ENCODE results near the gene APOLD1. TPM values are rescaled to one million over a fixed set of nuclear protein-coding genes. Genes with fewer than 3 reads are reported as not detected.

The APOLD1 gene
- total RNA-seq, 2 donors from 2014 or later: 1.8 to 3.2 TPM

- peak overlapping the region; percentile 55 for H3K9ac ChIP-seq (ENCODE audit: extremely low read depth, low read length, poor library complexity, severe bottlenecking)
- WGBS, 2 experiments (ENCODE audit: insufficient coverage in 1 of 2, insufficient read length in 1 of 2): 57 to 64% methylated on average over 2 to 5 of the region's 5 CpGs
- Mint-ChIP-seq H3K36me3 (ENCODE audit: low read depth) (peaks cover 3% of the 10 kb centered on the region), H3K9me3 (peaks cover 13% of the 10 kb centered on the region), H3K27ac (peak overlapping the region; percentile 91), H3K27me3 (ENCODE audit: insufficient read depth) (no peaks in the 10 kb centered on the region), H3K4me3 (peak overlapping the region; percentile 3), H3K4me1 (peaks cover 35% of the 10 kb centered on the region)
- H3K4me1 ChIP-seq (ENCODE audit: control insufficient read depth, insufficient read depth, low read length): peaks cover 14% of the 10 kb centered on the region
- H3K4me3 ChIP-seq (ENCODE audit: low read length): no peak overlapping the region
- DNase-seq: no peak
- TF ChIP-seq CTCF (conservative IDR thresholded peaks at IDR 0.05): no peak
- peak overlapping the region; percentile 66 for H3K27ac ChIP-seq (ENCODE audit: low read depth, low read length)
- peaks cover 19% of the 10 kb centered on the region for H3K9me3 ChIP-seq (ENCODE audit: control insufficient read depth, low read length)
- no peaks in the 10 kb centered on the region for H3K27me3 ChIP-seq (ENCODE audit: control insufficient read depth, insufficient read depth, low read length, poor library complexity, severe bottlenecking)
- H3K36me3 ChIP-seq (ENCODE audit: control insufficient read depth, insufficient read depth, low read length): peaks cover 7% of the 10 kb centered on the region
Measured at GRCh38 chr12:12776261-12776660, 9.2 kb upstream of the APOLD1 start.

- Histone ChIP-seq H3K36me3 (ENCODE audit: control insufficient read depth, insufficient read depth, low read length) (peaks cover 7% of the 10 kb centered on the region), H3K9ac (ENCODE audit: extremely low read depth, low read length, poor library complexity, severe bottlenecking) (peak overlapping the region; percentile 55)
Measured at GRCh38 chr12:12777092-12777491, 8.4 kb upstream of the APOLD1 start.

GRCh38 chr12:12779007-12779406, 6.5 kb upstream of the APOLD1 start:
- H3K36me3 Mint-ChIP-seq (ENCODE audit: low read depth): no peaks in the 10 kb centered on the region
- H3K9me3 Mint-ChIP-seq: peaks cover 8% of the 10 kb centered on the region
- Histone ChIP-seq H3K4me1 (ENCODE audit: control insufficient read depth, insufficient read depth, low read length) (peaks cover 14% of the 10 kb centered on the region), H3K4me3 (ENCODE audit: low read length) (no peak overlapping the region), H3K9me3 (ENCODE audit: control insufficient read depth, low read length) (peaks cover 2% of the 10 kb centered on the region), H3K9ac (ENCODE audit: extremely low read depth, low read length, poor library complexity, severe bottlenecking) (no peak overlapping the region), H3K27ac (ENCODE audit: low read depth, low read length) (no peak overlapping the region), H3K36me3 (ENCODE audit: control insufficient read depth, insufficient read depth, low read length) (no peaks in the 10 kb centered on the region), H3K27me3 (ENCODE audit: control insufficient read depth, insufficient read depth, low read length, poor library complexity, severe bottlenecking) (no peaks in the 10 kb centered on the region)
- peaks cover under 1% of the 10 kb centered on the region for H3K27me3 Mint-ChIP-seq (ENCODE audit: insufficient read depth)
- H3K27ac Mint-ChIP-seq: no peak overlapping the region
- DNase-seq: no peak
- H3K4me3 Mint-ChIP-seq: no peak overlapping the region
- H3K4me1 Mint-ChIP-seq: peaks cover 35% of the 10 kb centered on the region
- no peak for TF ChIP-seq CTCF (conservative IDR thresholded peaks at IDR 0.05)
- 80 to 93% methylated on average over 2 of the region's 2 CpGs for WGBS, 2 experiments (ENCODE audit: insufficient coverage in 1 of 2, insufficient read length in 1 of 2)

More at GRCh38 chr12:12777092-12777491, 8.4 kb upstream of the APOLD1 start:
- Histone ChIP-seq H3K4me3 (ENCODE audit: low read length) (no peak overlapping the region), H3K4me1 (ENCODE audit: control insufficient read depth, insufficient read depth, low read length) (peaks cover 14% of the 10 kb centered on the region), H3K27ac (ENCODE audit: low read depth, low read length) (no peak overlapping the region), H3K9me3 (ENCODE audit: control insufficient read depth, low read length) (peaks cover 19% of the 10 kb centered on the region), H3K27me3 (ENCODE audit: control insufficient read depth, insufficient read depth, low read length, poor library complexity, severe bottlenecking) (no peaks in the 10 kb centered on the region)
- Mint-ChIP-seq H3K4me3 (no peak overlapping the region), H3K27me3 (ENCODE audit: insufficient read depth) (no peaks in the 10 kb centered on the region), H3K4me1 (peaks cover 35% of the 10 kb centered on the region), H3K27ac (peak overlapping the region; percentile 74), H3K36me3 (ENCODE audit: low read depth) (peaks cover 3% of the 10 kb centered on the region), H3K9me3 (peaks cover 13% of the 10 kb centered on the region)
- TF ChIP-seq CTCF (conservative IDR thresholded peaks at IDR 0.05): peak; percentile 63
- 43 to 84% methylated on average over 1 to 3 of the region's 3 CpGs for WGBS, 2 experiments (ENCODE audit: insufficient coverage in 1 of 2, insufficient read length in 1 of 2)
- DNase-seq: no peak
